K562 (cell line): ENCODE measurements around the gene SRD5A1. TPM values are rescaled to one million over a fixed set of nuclear protein-coding genes. Genes with fewer than 3 reads are reported as not detected.

Source experiments
- ATAC-seq: fragments of 200-7000 bp; cut with Tn5 transposase; 3 replicates; pipeline ENCODE4 v1.9.1; 2020; ENCODE audit warnings: moderate library complexity
- BruUV-seq: library from RNA; stranded (reverse); fragments of 400-500 nt; replicated peaks from 2 replicates; lab custom pipeline; 2021; lab: Mats Ljungman, UMichigan
- CTCF ChIA-PET: fragments of 300-600 bp; formaldehyde crosslinking; extraction: SDS; loops from one replicate; lab custom pipeline; 2021; ENCODE audit warnings: low intra/inter-chr PET ratio; lab: Yijun Ruan, JAX
- POLR2A ChIA-PET: fragments of 300-600, 350-650 bp; sonication (Branson Sonifier 250); formaldehyde crosslinking; extraction: SDS; loops from one replicate; lab custom pipeline; 2021; ENCODE audit warnings: antibody characterized with exemption, inconsistent platforms; lab: Yijun Ruan, JAX
- DNase-seq, 4 experiments: peaks; one replicate each; pipeline versions ENCODE4 v3.0.0 to v3.0.0-alpha.2; 2011 to 2018; ENCODE audit warnings: low spot score in 3 of 4, mixed read lengths in 3 of 4; ENCODE audit errors: extremely low read depth in 1 of 4
- FAIRE-seq: peaks from 2 replicates; lab custom pipeline; 2011; peaks lifted over from hg19 to GRCh38; lab: Jason Lieb, UNC
- H2AFZ ChIP-seq: 2 replicates; pipeline ENCODE4 v1.6.0; 2011; ENCODE audit warnings: low read depth, low read length, control low read depth, inconsistent platforms
- H3K27ac ChIP-seq: fragments of 200-600 bp; 3 replicates; pipeline ENCODE4 v1.8.0; 2011; ENCODE audit warnings: low read depth, mild to moderate bottlenecking, control low read depth, inconsistent platforms, low read length, moderate library complexity, mixed read lengths; ENCODE audit errors: extremely low read depth
- H3K27me3 ChIP-seq, 2 experiments: fragments of 300-600 bp in 1 of 2; 2 replicates in 1 of 2; 3 replicates in 1 of 2; pipeline versions ENCODE4 v1.6.0 to v1.8.0; 2011; ENCODE audit warnings: inconsistent platforms in 2 of 2, low read length in 2 of 2, mild to moderate bottlenecking in 1 of 2, mixed read lengths in 1 of 2, moderate library complexity in 1 of 2; ENCODE audit not compliant: control insufficient read depth in 2 of 2, insufficient read depth in 2 of 2
- H3K36me3 ChIP-seq: fragments of 300-600 bp; 3 replicates; pipeline ENCODE4 v1.8.0; 2011; ENCODE audit warnings: mild to moderate bottlenecking, low read length, inconsistent platforms; ENCODE audit not compliant: control insufficient read depth, insufficient read depth
- H3K4me1 ChIP-seq, 2 experiments: fragments of 200-600 bp in 1 of 2; replicated peaks in 1 of 2; 2 replicates in 1 of 2; 3 replicates in 1 of 2; pipeline versions ENCODE4 v1.5.1 to v1.8.0; 2011; ENCODE audit warnings: inconsistent platforms in 2 of 2, low read length in 2 of 2, mild to moderate bottlenecking in 1 of 2, mixed read lengths in 1 of 2, moderate library complexity in 1 of 2; ENCODE audit not compliant: control insufficient read depth in 2 of 2, insufficient read depth in 2 of 2
- H3K4me2 ChIP-seq: 2 replicates; pipeline ENCODE4 v1.6.1; 2011; ENCODE audit warnings: low read length, control low read depth, inconsistent platforms, mixed read lengths; ENCODE audit not compliant: insufficient read depth
- H3K4me3 ChIP-seq: fragments of 200-600 bp; sonication (generic), shearing (Covaris generic); 2 replicates; pipeline ENCODE4 v1.5.1; 2016; ENCODE audit warnings: control low read depth, inconsistent platforms
- H3K79me2 ChIP-seq: fragments of 200-600 bp; 3 replicates; pipeline ENCODE4 v1.8.0; 2011; ENCODE audit warnings: low read length, inconsistent platforms; ENCODE audit not compliant: control insufficient read depth, insufficient read depth
- H3K9ac ChIP-seq, 2 experiments: 2 replicates each; pipeline versions ENCODE4 v1.6.0 to v1.6.1; 2011; ENCODE audit warnings: low read depth in 2 of 2, low read length in 2 of 2, control low read depth in 1 of 2, inconsistent platforms in 1 of 2, mild to moderate bottlenecking in 1 of 2, mixed read lengths in 1 of 2; ENCODE audit not compliant: insufficient read depth in 1 of 2
- H3K9me1 ChIP-seq: one replicate; pipeline ENCODE4 v1.6.0; 2011; ENCODE audit warnings: inconsistent platforms, mild to moderate bottlenecking, low read length, moderate library complexity; ENCODE audit not compliant: control insufficient read depth, insufficient read depth
- H3K9me3 ChIP-seq: replicated peaks from 2 replicates; pipeline ENCODE4 v1.5.1; 2011; ENCODE audit warnings: low read depth, low read length, inconsistent platforms; ENCODE audit not compliant: control insufficient read depth, insufficient read depth
- H4K20me1 ChIP-seq: replicated peaks from 2 replicates; pipeline ENCODE4 v1.6.1; 2011; ENCODE audit warnings: low read length, inconsistent platforms, mixed read lengths; ENCODE audit not compliant: control insufficient read depth, insufficient read depth
- ARID1B ChIP-seq: fragments of 450-650 bp; IDR thresholded peaks from 2 replicates; pipeline ENCODE4 v1.6.1; 2016; ENCODE audit warnings: antibody characterized with exemption, mild to moderate bottlenecking, inconsistent platforms
- CEBPB ChIP-seq: fragments of 450-650 bp; IDR thresholded peaks from 2 replicates; pipeline ENCODE4 v1.6.1; 2016; ENCODE audit warnings: missing genetic modification characterization, missing compliant biosample characterization
- GATA2 ChIP-seq: sonication (generic); formaldehyde crosslinking; IDR thresholded peaks from 2 replicates; pipeline ENCODE4 v1.4.0; 2020; ENCODE audit warnings: mild to moderate bottlenecking, missing genetic modification reagents
- PML ChIP-seq: IDR thresholded peaks from 2 replicates; pipeline ENCODE4 v1.6.1; 2012; ENCODE audit warnings: low read length, inconsistent platforms
- POLR3A ChIP-seq: IDR thresholded peaks from 2 replicates; pipeline ENCODE4 v1.6.1; 2011; ENCODE audit warnings: borderline replicate concordance, mild to moderate bottlenecking, moderate library complexity; ENCODE audit not compliant: insufficient read length, insufficient read depth; ENCODE audit errors: extremely low read depth
- RBM15 ChIP-seq: fragments of 200-400 bp; formaldehyde crosslinking; IDR thresholded peaks from 2 replicates; pipeline ENCODE4 v1.6.1; 2018; ENCODE audit warnings: mild to moderate bottlenecking, low read length, moderate library complexity; ENCODE audit not compliant: insufficient read depth
- REST ChIP-seq, 2 experiments: fragments of 450-650 bp; formaldehyde crosslinking in 1 of 2; IDR thresholded peaks; 2 replicates each; pipeline versions ENCODE4 v1.4.0 to v1.6.1; 2014 to 2020; ENCODE audit warnings: mild to moderate bottlenecking in 2 of 2, borderline replicate concordance in 1 of 2, low read depth in 1 of 2
- SMAD3 ChIP-seq: fragments of 450-650 bp; formaldehyde crosslinking; conservative IDR thresholded peaks from 2 replicates; pipeline ENCODE4 v1.4.0; 2020; ENCODE audit warnings: mild to moderate bottlenecking
- SMARCA4 ChIP-seq: fragments of 450-650 bp; IDR thresholded peaks from 2 replicates; pipeline ENCODE4 v1.6.1; 2016
- SRSF7 ChIP-seq: fragments of 200-400 bp; formaldehyde crosslinking; optimal IDR thresholded peaks from 2 replicates; pipeline ENCODE3; 2017; ENCODE audit warnings: mild to moderate bottlenecking, low read depth, low read length
- TAL1 ChIP-seq: fragments of 450-650 bp; IDR thresholded peaks from 2 replicates; pipeline ENCODE4 v1.6.1; 2016; ENCODE audit warnings: mild to moderate bottlenecking
- TRIM25 ChIP-seq: fragments of 450-650 bp; IDR thresholded peaks from 2 replicates; pipeline ENCODE4 v1.7.0; 2016; ENCODE audit warnings: borderline replicate concordance
- WGBS: fragments of 100-300 bp; shearing (Covaris generic); methylation state at CpG from one replicate; pipeline ENCODE4 v1.1.6; 2016; ENCODE audit warnings: low coverage, mixed read lengths; ENCODE audit not compliant: insufficient coverage; ENCODE audit errors: missing lambda C conversion rate; 5-methylcytosine and 5-hydroxymethylcytosine counted together
- in situ Hi-C: fragments of 300-500 bp; cut with MboI; formaldehyde crosslinking; loops from 4 replicates; pipeline ENCODE4 v1.15.0; 2018; ENCODE audit warnings: inconsistent platforms, mixed read lengths
- intact Hi-C: fragments of 100-400 bp; cut with micrococcal nuclease; formaldehyde crosslinking; loops from 2 replicates; pipeline ENCODE4 v1.14.2; 2022
- polyA plus RNA-seq, 8 experiments: library from polyadenylated mRNA; depleted of rRNA in 4 of 8; stranded (reverse) in 5 of 8; unstranded in 3 of 8; fragments of >200 nt; fragmentation: Nextera tagmentation in 2 of 8; fragmentation: Illumina TruSeq in 1 of 8; extraction: Ambion mirVana in 2 of 8; extraction: Trizol in 1 of 8; gene quantifications; 2 replicates each; pipeline versions ENCODE4 v1.2.1 to v1.2.3, GENCODE V29; 2011 to 2014; ENCODE audit warnings: inconsistent platforms in 1 of 8, missing spikeins in 1 of 8
- total RNA-seq, 7 experiments: library from RNA; depleted of rRNA in 6 of 7; stranded (reverse); fragments of >200 nt in 6 of 7; fragmentation: Illumina TruSeq in 2 of 7; extraction: Trizol in 2 of 7; gene quantifications; 2 replicates each; pipeline versions ENCODE4 v1.2.1 to v1.2.3, GENCODE V29; 2011 to 2021; ENCODE audit warnings: low replicate concordance in 1 of 7

Gene SRD5A1
- total and polyA plus RNA-seq, 9 of the 15 experiments (the other 6 are each of a cell fraction or from before 2014, with no cell fraction given): 1.3 to 22.6 (median 8.1) TPM

GRCh38 chr5:6591671-6592288 lies 41.5 kb upstream of the SRD5A1 start:
- no peaks in the 10 kb centered on the region for H3K9me3 ChIP-seq
- ATAC-seq: peak; percentile 74
- H3K4me1 ChIP-seq: peaks cover 0 to 4% of the 10 kb centered on the region in 2 experiments; a peak in 2 of 5 replicates
- CTCF ChIA-PET: no interaction called here
- WGBS: 42% methylated on average over 12 of the region's 12 CpGs
- H3K9ac ChIP-seq: 0 out of 4 replicates have a peak overlapping the region, but pooled peaks of 1 of the 2 experiments have one; percentile 45
- H3K27ac ChIP-seq: no peak overlapping the region
- no peaks in the 10 kb centered on the region for H4K20me1 ChIP-seq
- in situ Hi-C loops: no loop called here
- intact Hi-C loops: no loop called here
- peaks cover under 1 to 5% of the 10 kb centered on the region in 2 experiments; a peak in 2 of 5 replicates for H3K27me3 ChIP-seq
- peak in 1 of 4 experiments; percentile 28 for DNase-seq
- peaks cover 9% of the 10 kb centered on the region; the same call in 1 of the 3 replicates for H3K36me3 ChIP-seq
- no peak overlapping the region for H3K4me2 ChIP-seq
- no peaks in the 10 kb centered on the region for H3K9me1 ChIP-seq
- H3K79me2 ChIP-seq: no peaks in the 10 kb centered on the region
- H3K4me3 ChIP-seq: no peak overlapping the region
- POLR2A ChIA-PET: no interaction called here
- no peak overlapping the region for H2AFZ ChIP-seq
- FAIRE-seq: no peak
- BruUV-seq: no TSS peak
- TF ChIP-seq REST (IDR thresholded peaks at IDR 0.05; ENCODE audit: borderline replicate concordance) (peak; percentile 93), REST (CRISPR knock-in tag; IDR thresholded peaks at IDR 0.05; ENCODE audit: low read depth) (peak; percentile 76; the same call in 1 of the 2 replicates), POLR3A (no peak), TRIM25 (no peak), SMAD3 (no peak), PML (no peak), CEBPB (tag) (no peak), RBM15 (no peak), ARID1B (0 out of 2 replicates have a peak, but pooled peaks have one; percentile 29), SRSF7 (no peak), SMARCA4 (no peak), TAL1 (0 out of 2 replicates have a peak, but pooled peaks have one; percentile 26), GATA2 (CRISPR knock-in tag) (peak; percentile 31; the same call in 1 of the 2 replicates)
